GM12875 (cell line): ENCODE results near the gene NEB.

ENCODE experiments used
- H3K4me3 ChIP-seq: one replicate; pipeline ENCODE4 v1.5.1; 2011; ENCODE audit warnings: low read depth, low read length, control low read depth
- CTCF ChIP-seq: IDR thresholded peaks from 2 replicates; pipeline ENCODE4 v1.5.1; 2011; ENCODE audit warnings: low read depth, mild to moderate bottlenecking, control low read depth, inconsistent platforms, low read length, moderate library complexity, borderline replicate concordance; ENCODE audit not compliant: insufficient read depth

The NEB gene

GRCh38 chr2:151490276-151490675, 244.0 kb downstream of the NEB start:
- TF ChIP-seq CTCF: no peak
- no peak overlapping the region for H3K4me3 ChIP-seq

- no peak overlapping the region for H3K4me3 ChIP-seq
- no peak for TF ChIP-seq CTCF
Observed at GRCh38 chr2:151486053-151486452, 248.2 kb downstream of the NEB start.

GRCh38 chr2:151484100-151484499, 250.2 kb downstream of the NEB start:
- TF ChIP-seq CTCF: no peak
- no peak overlapping the region for H3K4me3 ChIP-seq

GRCh38 chr2:151483546-151483945, 250.7 kb downstream of the NEB start:
- no peak overlapping the region for H3K4me3 ChIP-seq
- no peak for TF ChIP-seq CTCF

- no peak overlapping the region for H3K4me3 ChIP-seq
- no peak for TF ChIP-seq CTCF
Observed at GRCh38 chr2:151482171-151482725, 252.0 kb downstream of the NEB start.

- H3K4me3 ChIP-seq: no peak overlapping the region
- no peak for TF ChIP-seq CTCF
Observed at GRCh38 chr2:151481744-151482143, 252.5 kb downstream of the NEB start.

GRCh38 chr2:151478011-151478410, 256.3 kb downstream of the NEB start:
- no peak overlapping the region for H3K4me3 ChIP-seq
- TF ChIP-seq CTCF: no peak
